Measurements from ENCODE around the gene IFI27L2.

The IFI27L2 gene

GRCh38 chr14:94098326-94098992 is 30.9 kb downstream of the IFI27L2 start:
- no peak for DNase-seq

- no peak for DNase-seq
Observed at GRCh38 chr14:94097091-94097490, 32.3 kb downstream of the IFI27L2 start.

GRCh38 chr14:94093418-94093817 is 36.0 kb downstream of the IFI27L2 start:
- no peak for DNase-seq

- no peak for DNase-seq
Observed at GRCh38 chr14:94089479-94089878, 39.9 kb downstream of the IFI27L2 start.

GRCh38 chr14:94088516-94088915 is 40.9 kb downstream of the IFI27L2 start:
- no peak for DNase-seq

GRCh38 chr14:94087891-94088290 is 41.5 kb downstream of the IFI27L2 start:
- DNase-seq: no peak

GRCh38 chr14:94081386-94081820 is 48.0 kb downstream of the IFI27L2 start:
- no peak for DNase-seq

- peak; percentile 79 for DNase-seq
Observed at GRCh38 chr14:94080621-94081385, 48.6 kb downstream of the IFI27L2 start, which contains the start of the genes DDX24 and IFI27L1. Gene DDX24 (minus strand): TSS chr14:94081202. CDS start chr14:94079742, 1,460 bp downstream. Gene IFI27L1 (plus strand): TSS chr14:94081310. CDS start chr14:94096938, 15,628 bp downstream.

GRCh38 chr14:94079891-94080620 is 49.3 kb downstream of the IFI27L2 start:
- no peak for DNase-seq

GRCh38 chr14:94077823-94078222 is 51.6 kb downstream of the IFI27L2 start:
- DNase-seq: no peak
